Activated naive CD8-positive, alpha-beta T cell treated with anti-CD3 and anti-CD28 coated beads for 36 hours (primary cell): ENCODE measurements around the gene SSBP3. TPM values are rescaled to one million over a fixed set of nuclear protein-coding genes. Genes with fewer than 3 reads are reported as not detected.

Experiments used
- DNase-seq: peaks from one replicate; pipeline ENCODE4 v3.0.0; 2021
- H3K27ac Mint-ChIP-seq: one replicate; pipeline ENCODE4 v1.8.0; 2022; ENCODE audit warnings: mild to moderate bottlenecking, moderate library complexity, mixed read lengths
- H3K27me3 Mint-ChIP-seq: one replicate; pipeline ENCODE4 v1.8.0; 2022; ENCODE audit warnings: mild to moderate bottlenecking, mixed read lengths
- H3K36me3 Mint-ChIP-seq: one replicate; pipeline ENCODE4 v1.8.0; 2021; ENCODE audit warnings: mild to moderate bottlenecking, mixed read lengths
- H3K4me1 Mint-ChIP-seq: one replicate; pipeline ENCODE4 v1.8.0; 2021; ENCODE audit warnings: mixed read lengths
- H3K4me3 Mint-ChIP-seq: one replicate; pipeline ENCODE4 v1.8.0; 2022; ENCODE audit warnings: mild to moderate bottlenecking, moderate library complexity, mixed read lengths
- H3K9me3 Mint-ChIP-seq: one replicate; pipeline ENCODE4 v1.8.0; 2022; ENCODE audit warnings: mixed read lengths
- total RNA-seq, 2 experiments: library from RNA; stranded (reverse); gene quantifications; one replicate each; pipeline ENCODE4 v1.2.3, GENCODE V29; 2021

SSBP3 gene
- total RNA-seq, 2 experiments from 2014 or later: 62.8 to 65.4 TPM

DNA sequence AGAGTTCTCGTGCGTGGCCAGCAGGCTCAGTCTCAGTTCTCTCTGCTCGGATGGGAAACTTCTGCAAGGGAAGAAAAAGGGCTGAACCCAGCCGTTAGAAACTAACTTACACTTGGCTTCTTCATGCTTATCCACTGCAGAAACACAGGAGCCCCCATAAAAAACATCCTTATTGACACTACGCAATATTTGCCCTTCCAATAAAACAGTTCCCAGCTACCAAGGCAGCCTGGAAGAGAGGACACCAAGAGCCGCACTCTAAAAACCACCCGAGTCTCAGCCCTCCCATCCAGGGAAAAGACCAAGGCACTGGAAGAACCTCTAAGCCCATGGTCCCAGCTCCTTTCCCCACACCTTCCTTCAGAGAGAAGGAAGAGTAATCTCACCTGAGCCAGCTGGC lies 61.1 kb downstream of the SSBP3 start:
- Mint-ChIP-seq H3K9me3 (no peaks in the 10 kb centered on the region), H3K36me3 (peaks cover 2% of the 10 kb centered on the region), H3K27me3 (no peaks in the 10 kb centered on the region), H3K4me3 (no peak overlapping the region), H3K4me1 (peaks cover 29% of the 10 kb centered on the region), H3K27ac (no peak overlapping the region)
- DNase-seq: no peak

DNA sequence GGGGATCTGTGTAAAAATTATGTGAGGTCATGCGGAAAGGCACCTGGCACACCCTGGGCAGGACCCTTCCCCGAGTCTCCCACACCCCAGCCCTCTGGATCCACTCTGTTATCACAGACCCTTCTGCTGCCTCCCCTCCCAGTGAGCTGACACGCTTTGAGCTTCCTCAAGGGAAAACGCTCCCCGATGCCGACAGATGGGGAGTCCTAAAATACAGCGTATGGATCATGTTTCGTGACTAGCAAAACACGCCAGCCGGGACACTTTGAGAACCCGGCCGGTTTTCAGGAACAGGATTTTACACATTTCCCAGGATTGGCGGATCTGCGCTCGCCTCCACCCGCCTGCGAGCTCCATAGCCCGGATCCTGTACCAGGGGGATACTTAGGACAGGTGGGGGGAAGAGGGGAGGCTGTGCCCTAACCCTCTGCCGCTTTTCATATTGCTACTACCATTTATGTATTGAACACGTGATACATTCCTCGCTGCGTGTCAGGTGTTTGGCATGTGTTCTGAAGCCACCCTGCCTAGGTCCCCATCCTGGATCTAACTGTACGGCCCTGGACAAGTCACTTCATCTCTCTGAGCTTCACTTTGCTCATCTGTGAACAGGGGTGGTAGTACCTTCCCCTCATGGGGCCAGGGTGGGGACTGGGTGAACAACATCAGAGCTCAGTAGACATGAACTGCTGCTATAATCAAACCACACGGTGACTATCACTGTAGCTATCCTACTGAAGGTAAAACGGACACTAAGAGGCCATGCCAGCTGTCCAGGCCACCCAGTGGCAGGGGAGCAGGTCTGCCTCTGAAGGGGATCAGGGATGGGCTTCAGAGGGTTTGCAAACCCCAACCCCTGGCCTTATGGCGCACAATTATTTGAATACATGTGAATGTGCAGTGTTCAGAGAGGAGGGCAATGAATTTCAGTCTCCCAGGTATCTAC lies 63.2 kb downstream of the SSBP3 start:
- no peak overlapping the region for H3K4me3 Mint-ChIP-seq

DNA sequence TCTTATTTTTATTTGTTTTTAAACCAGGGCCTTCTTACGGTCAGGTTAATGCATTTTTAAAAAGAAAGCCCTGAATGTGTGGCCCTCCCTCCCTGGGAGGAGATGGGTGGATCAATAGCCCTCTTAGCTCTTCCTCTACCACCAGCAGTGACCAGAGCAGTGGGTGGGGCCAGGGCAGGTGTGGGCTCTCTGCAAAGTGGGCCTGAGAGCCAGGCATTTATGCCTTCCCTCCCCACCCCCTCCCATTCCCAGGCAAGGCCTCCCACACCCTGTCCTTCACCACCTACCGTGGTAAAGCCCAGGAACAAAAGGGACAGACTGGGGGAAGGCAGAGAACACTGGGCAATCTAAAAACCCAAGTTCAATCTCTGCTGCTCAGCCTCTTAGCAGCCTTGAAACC lies 63.9 kb downstream of the SSBP3 start:
- peaks cover 2% of the 10 kb centered on the region for H3K36me3 Mint-ChIP-seq
- H3K9me3 Mint-ChIP-seq: no peaks in the 10 kb centered on the region
- peaks cover 16% of the 10 kb centered on the region for H3K4me1 Mint-ChIP-seq
- H3K27me3 Mint-ChIP-seq: no peaks in the 10 kb centered on the region
- no peak overlapping the region for H3K4me3 Mint-ChIP-seq
- no peak overlapping the region for H3K27ac Mint-ChIP-seq
- DNase-seq: no peak

More for the DNA sequence above, 63.2 kb downstream of the SSBP3 start:
- peaks cover 2% of the 10 kb centered on the region for H3K36me3 Mint-ChIP-seq
- DNase-seq: no peak
- no peaks in the 10 kb centered on the region for H3K9me3 Mint-ChIP-seq
- peaks cover 20% of the 10 kb centered on the region for H3K4me1 Mint-ChIP-seq
- H3K27ac Mint-ChIP-seq: no peak overlapping the region
- no peaks in the 10 kb centered on the region for H3K27me3 Mint-ChIP-seq

DNA sequence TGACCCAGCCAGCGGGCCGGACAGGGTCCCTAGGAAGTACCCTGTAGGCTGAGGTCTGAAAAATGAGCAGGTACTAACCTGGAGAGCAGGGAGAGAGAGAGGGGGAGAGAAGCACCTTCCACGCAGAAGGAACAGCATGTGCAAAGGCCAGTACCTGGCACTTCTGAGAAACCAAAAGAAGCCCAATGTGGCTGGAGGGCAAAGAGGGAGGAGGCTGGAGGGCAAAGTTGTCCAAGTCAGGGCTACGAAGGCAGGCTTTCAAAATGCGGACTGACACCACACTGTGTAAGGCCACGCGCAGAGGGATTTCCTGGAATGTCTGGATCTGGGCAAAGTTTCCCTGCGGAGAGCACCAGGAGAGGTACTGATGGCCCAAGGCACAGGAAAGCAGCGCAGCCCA lies 64.4 kb downstream of the SSBP3 start:
- Mint-ChIP-seq H3K9me3 (no peaks in the 10 kb centered on the region), H3K4me1 (peaks cover 19% of the 10 kb centered on the region), H3K27me3 (no peaks in the 10 kb centered on the region), H3K4me3 (no peak overlapping the region), H3K36me3 (peaks cover 2% of the 10 kb centered on the region), H3K27ac (no peak overlapping the region)
- DNase-seq: no peak

DNA sequence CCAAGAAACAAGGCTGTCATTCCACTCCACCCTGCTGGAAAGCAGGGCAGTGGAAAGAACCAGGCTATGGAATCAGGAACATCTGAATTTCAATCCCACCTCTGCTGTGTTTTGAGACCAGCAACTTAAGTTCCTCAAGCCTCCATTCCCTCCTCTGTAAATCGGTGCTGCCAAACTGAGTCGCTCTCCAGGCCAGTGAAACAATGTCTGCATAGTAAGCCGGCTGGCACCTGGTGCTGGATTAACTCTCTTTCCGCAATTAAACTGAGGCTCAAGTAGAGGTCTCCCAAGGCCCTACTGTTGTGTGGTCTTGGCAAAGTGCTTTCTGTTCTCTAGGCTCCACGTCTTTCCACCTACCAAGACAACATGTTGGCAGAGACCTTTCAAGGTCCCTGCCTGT lies 65.3 kb downstream of the SSBP3 start:
- no peaks in the 10 kb centered on the region for H3K27me3 Mint-ChIP-seq
- no peak overlapping the region for H3K4me3 Mint-ChIP-seq
- no peaks in the 10 kb centered on the region for H3K9me3 Mint-ChIP-seq
- peaks cover 2% of the 10 kb centered on the region for H3K36me3 Mint-ChIP-seq
- H3K4me1 Mint-ChIP-seq: peaks cover 20% of the 10 kb centered on the region
- H3K27ac Mint-ChIP-seq: no peak overlapping the region
- no peak for DNase-seq

DNA sequence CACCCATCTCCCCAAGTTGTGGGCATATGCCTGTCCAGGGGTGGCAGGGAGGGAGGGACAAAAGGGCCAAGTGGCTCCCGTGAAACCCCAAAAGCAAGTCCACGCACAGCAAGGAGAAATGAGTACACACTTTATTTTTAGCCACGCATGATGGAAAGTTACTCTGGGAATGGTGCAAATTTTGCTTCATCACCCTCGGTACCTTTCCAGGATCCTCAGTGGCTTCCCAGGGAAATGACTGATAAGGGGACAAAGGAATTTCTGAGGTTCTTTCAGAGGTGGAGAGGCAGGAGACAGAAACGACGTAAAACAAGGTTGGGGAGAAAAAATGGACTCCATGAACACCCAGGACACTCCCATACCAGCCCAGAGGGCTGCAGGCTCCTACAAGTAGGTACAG lies 65.8 kb downstream of the SSBP3 start:
- no peak overlapping the region for H3K4me3 Mint-ChIP-seq
- H3K27ac Mint-ChIP-seq: no peak overlapping the region
- no peak for DNase-seq

DNA sequence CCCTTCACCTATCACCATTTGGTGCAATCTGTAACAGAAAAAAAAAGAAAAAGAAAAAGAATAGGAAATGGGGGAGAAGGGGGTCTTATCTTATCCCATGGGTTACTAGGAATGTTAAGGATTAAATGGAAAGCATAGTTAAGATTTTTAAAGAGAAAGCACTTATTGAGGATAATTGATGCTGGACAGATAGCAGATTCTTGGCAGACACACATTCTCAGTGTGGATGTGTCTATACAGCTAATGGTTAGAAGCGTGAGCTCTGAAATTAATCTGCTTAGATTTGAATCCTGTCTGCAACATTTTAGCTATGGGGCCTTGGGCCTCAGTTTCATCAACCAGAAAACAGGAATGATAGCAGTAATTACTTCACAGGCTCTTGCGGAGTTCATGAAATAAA lies 67.1 kb downstream of the SSBP3 start:
- H3K4me1 Mint-ChIP-seq: peaks cover 25% of the 10 kb centered on the region
- H3K9me3 Mint-ChIP-seq: no peaks in the 10 kb centered on the region
- no peak overlapping the region for H3K4me3 Mint-ChIP-seq
- H3K27me3 Mint-ChIP-seq: no peaks in the 10 kb centered on the region
- peaks cover 3% of the 10 kb centered on the region for H3K36me3 Mint-ChIP-seq
- no peak for DNase-seq
- H3K27ac Mint-ChIP-seq: no peak overlapping the region

More for the DNA sequence above, 65.8 kb downstream of the SSBP3 start:
- no peaks in the 10 kb centered on the region for H3K9me3 Mint-ChIP-seq
- H3K4me1 Mint-ChIP-seq: peaks cover 23% of the 10 kb centered on the region
- no peaks in the 10 kb centered on the region for H3K27me3 Mint-ChIP-seq
- H3K36me3 Mint-ChIP-seq: peaks cover 5% of the 10 kb centered on the region

DNA sequence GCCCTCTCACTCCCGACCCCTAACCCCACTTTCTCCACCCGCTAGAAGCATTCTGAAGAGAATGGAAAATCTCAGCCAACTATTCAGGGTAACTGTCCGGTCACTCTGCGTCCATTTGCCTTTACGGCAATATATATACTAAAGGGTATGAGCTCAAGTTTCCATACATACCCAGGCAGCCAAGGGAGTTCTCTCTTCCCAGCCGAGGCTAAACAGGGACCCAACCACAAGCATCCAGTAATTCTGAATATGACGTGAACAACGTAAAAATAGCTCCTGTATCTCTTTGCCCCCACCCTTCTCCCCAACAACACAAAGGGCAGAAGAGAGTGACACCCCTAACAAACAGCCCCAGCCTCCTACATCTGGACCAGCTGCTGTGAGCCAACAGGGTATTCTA lies 67.7 kb downstream of the SSBP3 start:
- Mint-ChIP-seq H3K4me1 (peaks cover 29% of the 10 kb centered on the region), H3K27me3 (no peaks in the 10 kb centered on the region), H3K9me3 (no peaks in the 10 kb centered on the region), H3K36me3 (peaks cover 3% of the 10 kb centered on the region), H3K27ac (no peak overlapping the region), H3K4me3 (no peak overlapping the region)
- no peak for DNase-seq

DNA sequence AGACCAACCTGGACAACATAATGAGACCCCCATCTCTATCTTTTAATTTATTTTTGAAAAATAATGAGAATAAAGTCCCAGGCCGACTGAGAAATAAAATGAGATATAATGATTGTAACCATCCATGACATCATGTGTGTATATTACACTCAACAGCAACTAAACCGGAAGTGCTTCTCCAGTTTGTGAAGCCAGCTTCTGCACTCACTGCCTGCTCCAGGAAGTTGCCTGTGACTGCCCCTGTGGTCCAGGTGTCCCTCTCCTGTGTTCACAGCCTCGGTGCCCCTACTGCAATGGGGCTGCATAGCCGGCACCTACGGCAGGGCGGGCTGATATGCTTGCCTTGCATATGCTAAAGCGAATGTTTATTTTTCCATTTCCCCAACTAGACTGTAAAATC lies 68.3 kb downstream of the SSBP3 start:
- no peak for DNase-seq
- Mint-ChIP-seq H3K4me1 (peaks cover 34% of the 10 kb centered on the region), H3K4me3 (no peak overlapping the region), H3K27ac (no peak overlapping the region), H3K9me3 (no peaks in the 10 kb centered on the region), H3K27me3 (no peaks in the 10 kb centered on the region), H3K36me3 (peaks cover 3% of the 10 kb centered on the region)

DNA sequence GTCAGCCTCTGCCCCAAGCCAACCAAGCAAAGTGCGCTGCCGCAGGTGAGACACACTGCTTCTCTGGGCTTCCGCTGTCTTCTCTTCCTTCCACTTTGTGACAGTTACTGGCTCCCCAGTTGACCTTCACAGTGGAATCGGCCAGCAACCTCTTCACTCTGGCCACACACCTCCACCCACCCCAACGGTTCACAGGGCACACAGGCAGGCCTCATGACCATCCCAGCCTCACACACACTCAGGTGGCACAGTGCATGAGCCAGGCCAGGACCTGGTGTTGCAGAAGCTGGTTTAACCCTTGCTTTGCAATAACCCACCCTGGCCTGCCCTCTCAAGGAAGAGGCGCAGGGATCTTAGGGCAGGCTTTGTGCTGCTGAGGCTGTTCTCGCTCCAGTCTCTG lies 69.2 kb downstream of the SSBP3 start:
- Mint-ChIP-seq H3K36me3 (peaks cover 3% of the 10 kb centered on the region), H3K27ac (no peak overlapping the region), H3K4me1 (peaks cover 42% of the 10 kb centered on the region), H3K4me3 (no peak overlapping the region), H3K9me3 (no peaks in the 10 kb centered on the region), H3K27me3 (no peaks in the 10 kb centered on the region)
- no peak for DNase-seq

DNA sequence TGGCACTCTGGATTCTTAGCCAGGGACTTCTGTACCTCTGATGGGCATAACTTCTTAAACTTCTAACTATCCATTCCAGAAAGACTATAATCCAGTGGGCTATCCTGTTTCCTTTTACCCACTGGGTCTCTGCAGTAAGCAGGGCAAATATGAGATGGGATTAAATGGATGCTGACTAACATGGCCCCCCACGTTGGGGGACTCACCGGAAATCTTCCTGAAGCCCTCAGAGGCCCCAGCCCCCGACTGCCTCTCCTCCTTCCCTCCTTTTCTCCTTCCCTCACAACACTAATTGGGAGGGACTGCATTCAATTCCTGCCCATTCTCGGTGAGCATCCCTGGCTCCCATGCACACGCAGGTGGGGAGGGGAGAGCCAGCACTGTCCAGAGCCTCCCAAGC lies 70.1 kb downstream of the SSBP3 start:
- peaks cover 45% of the 10 kb centered on the region for H3K4me1 Mint-ChIP-seq
- no peaks in the 10 kb centered on the region for H3K27me3 Mint-ChIP-seq
- H3K9me3 Mint-ChIP-seq: no peaks in the 10 kb centered on the region
- H3K36me3 Mint-ChIP-seq: peaks cover 3% of the 10 kb centered on the region
- no peak for DNase-seq
- no peak overlapping the region for H3K4me3 Mint-ChIP-seq
- no peak overlapping the region for H3K27ac Mint-ChIP-seq

DNA sequence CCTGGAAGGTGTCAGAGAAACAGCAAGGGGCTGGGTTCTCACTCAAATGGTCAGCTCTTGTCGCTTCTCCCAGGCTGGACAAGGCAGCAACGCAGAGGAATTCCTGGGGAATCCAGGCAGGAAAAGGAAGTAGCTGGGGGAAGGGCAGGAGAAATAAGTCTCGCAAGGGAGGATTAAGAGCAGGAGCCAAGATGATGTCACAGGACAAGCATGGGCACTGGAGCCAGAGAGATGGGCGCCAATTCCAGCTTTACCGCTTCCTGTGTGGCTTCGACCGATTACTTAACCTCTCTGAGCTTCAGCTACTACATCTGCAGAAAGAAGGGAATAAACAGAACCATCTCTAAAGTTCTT lies 70.5 kb downstream of the SSBP3 start:
- Mint-ChIP-seq H3K36me3 (peaks cover 3% of the 10 kb centered on the region), H3K27ac (no peak overlapping the region), H3K4me3 (no peak overlapping the region), H3K9me3 (no peaks in the 10 kb centered on the region), H3K27me3 (no peaks in the 10 kb centered on the region), H3K4me1 (peaks cover 45% of the 10 kb centered on the region)
- DNase-seq: no peak

DNA sequence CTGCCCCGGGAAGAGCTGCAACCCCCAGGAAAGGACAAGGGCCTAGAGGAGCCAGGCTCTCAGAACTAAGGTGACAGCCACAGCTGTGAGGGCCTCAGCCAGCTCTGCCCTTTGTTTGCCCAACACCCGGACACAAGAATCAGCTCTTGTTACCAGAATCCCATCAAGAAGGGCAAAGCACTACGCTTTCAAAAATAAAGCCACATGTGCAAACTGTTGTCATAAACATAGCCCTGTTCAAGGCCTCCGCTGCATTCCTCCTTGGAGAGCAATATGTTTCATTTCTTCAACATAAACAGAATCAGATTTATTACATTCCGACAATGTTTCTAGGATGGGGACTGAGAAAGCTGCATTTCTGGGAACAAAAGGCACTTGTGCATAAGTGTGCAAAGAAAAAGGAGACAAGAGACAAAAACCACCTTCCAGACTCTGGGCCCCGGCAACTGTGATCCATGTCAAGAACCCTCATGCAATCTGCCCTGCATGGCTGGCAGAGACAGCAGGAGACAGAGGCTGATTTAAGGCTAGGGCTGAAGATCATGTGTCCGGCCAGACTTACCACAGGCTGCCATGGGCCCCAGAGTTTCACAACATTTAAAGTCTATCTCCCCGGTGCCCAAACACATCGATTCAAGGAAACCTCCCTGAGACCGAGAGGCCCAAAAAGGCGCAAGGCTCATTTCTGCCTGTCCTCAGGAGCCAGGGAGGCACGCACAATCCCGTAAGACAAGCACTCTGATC lies 71.0 kb downstream of the SSBP3 start:
- Mint-ChIP-seq H3K4me1 (peaks cover 48% of the 10 kb centered on the region), H3K9me3 (no peaks in the 10 kb centered on the region), H3K36me3 (peaks cover 3% of the 10 kb centered on the region), H3K4me3 (no peak overlapping the region), H3K27me3 (no peaks in the 10 kb centered on the region), H3K27ac (no peak overlapping the region)
- DNase-seq: no peak

DNA sequence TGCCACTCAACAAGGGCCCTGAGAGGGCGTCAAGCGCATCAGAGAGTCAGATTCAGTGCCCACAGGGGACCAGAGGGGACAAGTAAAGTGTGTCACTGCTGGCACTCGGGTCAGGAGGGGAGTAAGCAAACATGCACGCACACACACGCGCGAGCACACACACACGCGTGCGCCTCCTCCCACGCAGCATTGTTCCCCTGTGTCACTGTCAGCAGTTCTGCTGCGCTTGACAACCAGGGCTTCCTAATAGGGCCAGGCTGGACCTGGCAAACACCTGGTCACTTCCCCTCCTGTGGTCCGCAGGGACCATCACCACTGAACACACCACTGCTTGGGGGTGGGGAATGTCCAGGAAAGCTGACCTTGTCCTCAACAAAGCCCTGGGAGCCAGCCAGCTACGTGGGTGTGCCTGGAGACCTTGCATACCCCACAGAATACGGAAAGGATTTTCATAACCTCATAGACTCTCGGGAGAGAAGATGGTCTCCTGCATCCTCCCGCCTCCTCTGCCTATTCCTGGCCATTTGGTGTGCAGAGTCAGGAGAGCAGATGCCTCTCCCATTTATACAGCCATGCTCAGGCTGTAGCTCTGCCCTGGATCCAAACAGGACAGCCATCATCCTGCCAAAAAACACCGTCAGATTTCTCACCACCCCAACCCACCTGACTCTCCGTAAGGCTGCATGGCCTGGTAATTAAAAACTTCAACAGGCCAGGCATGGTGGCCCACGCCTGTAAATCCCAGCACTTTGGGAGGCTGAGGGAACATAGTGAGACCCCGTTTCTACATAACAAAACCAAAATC lies 73.2 kb downstream of the SSBP3 start:
- no peak for DNase-seq
- Mint-ChIP-seq H3K27me3 (no peaks in the 10 kb centered on the region), H3K9me3 (no peaks in the 10 kb centered on the region), H3K4me1 (peaks cover 46% of the 10 kb centered on the region), H3K27ac (no peak overlapping the region), H3K36me3 (peaks cover 3% of the 10 kb centered on the region), H3K4me3 (no peak overlapping the region)

DNA sequence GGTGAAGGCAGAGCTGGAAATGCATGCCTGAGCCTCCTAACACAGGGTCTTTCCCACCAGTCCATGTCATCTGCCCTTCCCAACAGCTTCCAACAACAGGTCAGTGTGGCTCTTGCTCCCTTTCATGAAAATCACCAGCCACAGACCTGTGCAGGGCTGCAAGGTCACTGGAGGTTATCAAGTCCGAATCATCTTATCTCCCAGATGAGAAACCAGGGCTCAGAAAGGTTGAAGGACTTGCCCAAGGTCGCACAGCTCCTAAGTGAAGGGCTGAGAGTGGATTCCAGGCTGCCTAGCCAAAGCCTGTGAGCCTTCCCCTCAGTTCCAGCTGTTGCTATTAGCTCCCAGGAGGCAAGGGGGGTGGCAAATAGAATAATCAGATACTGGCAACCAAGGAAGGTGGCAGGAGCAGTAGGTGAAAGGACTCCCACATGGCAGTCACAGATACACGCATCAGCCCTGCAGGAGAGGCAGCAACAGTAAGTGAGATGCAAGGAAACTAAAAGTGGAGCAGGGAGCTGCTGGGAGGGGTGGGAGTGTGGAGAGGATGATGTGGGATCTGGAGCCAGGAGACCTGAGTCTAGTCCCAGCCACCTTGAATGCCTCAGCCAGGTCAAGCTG lies 74.2 kb downstream of the SSBP3 start:
- Mint-ChIP-seq H3K36me3 (peaks cover 6% of the 10 kb centered on the region), H3K9me3 (no peaks in the 10 kb centered on the region), H3K4me1 (peaks cover 48% of the 10 kb centered on the region), H3K27ac (no peak overlapping the region), H3K27me3 (no peaks in the 10 kb centered on the region), H3K4me3 (no peak overlapping the region)
- no peak for DNase-seq
